CD4-positive, alpha-beta T cell treated with Interleukin-15 for 4 hours (primary cell): ENCODE data around the gene PRF1.

Experiments used
- DNase-seq: peaks from one replicate; pipeline ENCODE4 v3.0.0-alpha.2; 2020; ENCODE audit warnings: low spot score

PRF1 gene

GRCh38 chr10:70576803-70577517 lies 25.6 kb downstream of the PRF1 start:
- DNase-seq = no peak

GRCh38 chr10:70575874-70576802 lies 26.4 kb downstream of the PRF1 start:
- peak; percentile 36 for DNase-seq

DNA sequence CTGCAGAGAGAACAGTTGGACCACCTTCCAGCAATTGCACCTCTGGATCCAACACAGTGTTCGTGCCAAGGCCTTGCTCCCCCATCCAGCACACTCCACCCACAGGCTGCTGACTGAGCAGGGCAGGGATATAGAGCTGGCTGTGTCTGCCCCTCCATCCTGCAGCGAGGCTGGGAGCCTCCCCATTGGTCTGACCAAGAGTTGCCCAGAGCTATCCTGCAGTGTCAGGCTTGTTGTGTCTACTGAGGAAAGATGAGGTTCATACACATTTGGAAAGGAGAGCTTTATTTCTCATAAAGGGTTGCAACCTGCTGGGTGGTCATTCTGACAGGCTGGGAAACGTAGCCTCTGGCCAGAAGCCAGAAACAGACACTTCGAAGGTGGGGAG lies 27.1 kb downstream of the PRF1 start:
- DNase-seq = no peak

DNA sequence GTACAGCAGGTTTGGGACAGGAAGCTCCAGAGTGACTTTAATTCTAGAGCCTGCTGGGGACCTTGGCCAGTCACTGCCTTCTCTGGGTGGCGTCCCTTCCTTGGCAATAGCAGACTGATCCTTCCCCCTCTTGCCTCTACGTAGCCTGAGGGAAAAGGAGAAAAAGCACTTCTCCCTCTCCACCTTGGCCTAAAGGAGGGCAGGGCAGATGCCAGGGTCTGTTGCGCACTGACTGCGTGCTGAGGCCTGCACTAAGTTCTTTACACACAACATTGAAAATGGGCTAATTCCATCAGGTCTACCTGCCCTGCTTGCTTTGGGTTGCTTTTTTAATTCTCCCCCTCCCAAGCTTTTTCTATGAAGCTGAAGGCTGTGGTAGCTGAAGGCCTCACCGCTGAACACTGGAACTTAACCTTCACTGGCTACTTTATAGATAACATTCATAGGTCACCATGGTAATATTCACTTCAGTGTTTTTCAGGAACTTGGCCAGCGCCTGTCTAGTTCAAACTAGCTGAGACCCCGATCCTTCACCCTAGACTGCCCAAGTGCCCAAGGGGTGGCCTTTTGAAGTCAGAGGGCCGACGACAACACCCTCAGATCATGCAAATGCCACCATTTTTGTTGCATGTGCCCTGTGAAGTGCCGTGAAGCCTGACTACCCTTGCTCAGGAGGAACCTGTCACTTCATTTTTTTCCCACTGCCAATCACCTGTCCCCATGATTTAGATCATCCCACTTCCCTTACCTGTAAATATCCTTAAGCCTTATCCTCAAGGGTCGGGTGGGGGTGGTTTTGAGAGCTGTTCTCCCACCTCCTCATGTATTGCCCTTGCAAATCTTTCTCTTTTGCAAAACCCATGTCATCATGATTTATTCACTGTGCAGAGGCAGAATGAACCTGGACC lies 28.7 kb downstream of the PRF1 start:
- no peak for DNase-seq

GRCh38 chr10:70571636-70572439 lies 30.7 kb downstream of the PRF1 start:
- DNase-seq = no peak

DNA sequence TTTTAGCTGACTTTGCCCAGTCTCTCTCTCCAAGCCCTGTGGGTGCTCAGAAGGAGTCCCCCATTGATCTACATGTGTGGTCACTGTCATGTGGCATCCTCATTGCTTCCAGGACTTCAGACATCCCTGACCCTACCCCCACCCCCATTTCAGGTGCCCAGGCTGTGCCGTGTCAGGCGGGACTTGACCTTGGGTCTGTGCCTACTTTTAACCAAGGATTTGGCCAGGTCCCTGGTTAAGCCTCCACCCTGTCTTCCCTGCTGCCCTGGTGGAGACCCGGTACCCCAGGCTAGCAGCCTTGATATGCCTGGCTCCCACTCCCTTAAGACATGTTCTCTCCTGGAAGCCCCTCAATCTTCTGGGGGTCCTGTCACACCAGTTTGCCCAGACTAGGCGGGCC lies 31.3 kb downstream of the PRF1 start:
- DNase-seq = no peak

DNA sequence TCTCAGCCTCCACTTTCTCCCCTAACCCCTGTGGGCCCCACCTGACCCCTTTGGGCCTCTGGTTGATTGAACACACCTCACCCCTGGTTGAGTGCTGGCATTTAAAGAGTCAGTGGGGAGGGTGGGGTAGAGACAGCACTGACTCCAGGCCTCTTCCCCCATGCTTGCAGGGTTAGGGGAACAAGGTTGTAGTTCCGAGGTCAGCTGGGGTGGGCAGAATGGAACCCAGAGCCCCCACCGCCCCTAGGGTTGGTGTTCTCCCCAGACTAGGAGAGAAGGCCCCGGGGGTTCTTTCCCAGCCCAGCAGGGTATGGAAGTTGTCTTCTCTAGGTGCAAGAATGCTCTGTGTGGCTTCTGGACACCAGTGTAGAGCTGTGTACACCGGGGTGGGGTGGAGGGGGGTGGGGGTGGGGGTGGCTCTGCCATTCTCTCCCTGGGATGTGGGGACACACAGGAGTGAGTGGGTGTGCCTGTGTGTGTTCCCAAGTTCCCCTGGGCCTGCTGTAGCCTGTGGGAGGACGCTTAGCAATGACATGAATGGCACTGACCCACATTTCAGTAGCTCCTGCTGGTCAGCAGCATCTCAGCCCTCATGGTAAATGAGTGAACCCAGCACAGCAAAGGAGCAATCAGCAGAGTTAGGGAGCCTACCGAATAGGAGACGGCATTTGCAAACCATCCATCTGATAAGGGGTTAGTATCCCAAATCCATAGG lies 33.6 kb downstream of the PRF1 start:
- DNase-seq = no peak

GRCh38 chr10:70568113-70568512 lies 34.4 kb downstream of the PRF1 start:
- no peak for DNase-seq

DNA sequence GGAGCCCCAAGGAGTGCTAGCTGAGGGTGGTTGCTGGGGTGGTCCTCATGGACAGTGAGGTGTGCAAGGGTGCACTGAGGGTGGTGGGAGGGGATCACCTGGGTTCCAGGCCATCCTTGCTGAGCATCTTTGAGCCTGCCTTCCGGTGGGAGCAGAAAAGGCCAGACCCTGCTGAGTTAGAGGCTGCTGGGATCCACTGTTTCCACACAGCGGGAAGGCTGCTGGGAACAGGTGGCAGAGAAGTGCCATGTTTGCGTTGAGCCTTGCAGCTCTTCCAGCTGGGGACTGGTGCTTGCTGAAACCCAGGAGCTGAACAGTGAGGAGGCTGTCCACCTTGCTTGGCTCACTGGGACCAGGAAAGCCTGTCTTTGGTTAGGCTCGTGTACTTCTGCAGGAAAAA lies 34.9 kb downstream of the PRF1 start:
- DNase-seq = no peak

- no peak for DNase-seq
Observed at GRCh38 chr10:70566515-70567290, 35.8 kb downstream of the PRF1 start.

DNA sequence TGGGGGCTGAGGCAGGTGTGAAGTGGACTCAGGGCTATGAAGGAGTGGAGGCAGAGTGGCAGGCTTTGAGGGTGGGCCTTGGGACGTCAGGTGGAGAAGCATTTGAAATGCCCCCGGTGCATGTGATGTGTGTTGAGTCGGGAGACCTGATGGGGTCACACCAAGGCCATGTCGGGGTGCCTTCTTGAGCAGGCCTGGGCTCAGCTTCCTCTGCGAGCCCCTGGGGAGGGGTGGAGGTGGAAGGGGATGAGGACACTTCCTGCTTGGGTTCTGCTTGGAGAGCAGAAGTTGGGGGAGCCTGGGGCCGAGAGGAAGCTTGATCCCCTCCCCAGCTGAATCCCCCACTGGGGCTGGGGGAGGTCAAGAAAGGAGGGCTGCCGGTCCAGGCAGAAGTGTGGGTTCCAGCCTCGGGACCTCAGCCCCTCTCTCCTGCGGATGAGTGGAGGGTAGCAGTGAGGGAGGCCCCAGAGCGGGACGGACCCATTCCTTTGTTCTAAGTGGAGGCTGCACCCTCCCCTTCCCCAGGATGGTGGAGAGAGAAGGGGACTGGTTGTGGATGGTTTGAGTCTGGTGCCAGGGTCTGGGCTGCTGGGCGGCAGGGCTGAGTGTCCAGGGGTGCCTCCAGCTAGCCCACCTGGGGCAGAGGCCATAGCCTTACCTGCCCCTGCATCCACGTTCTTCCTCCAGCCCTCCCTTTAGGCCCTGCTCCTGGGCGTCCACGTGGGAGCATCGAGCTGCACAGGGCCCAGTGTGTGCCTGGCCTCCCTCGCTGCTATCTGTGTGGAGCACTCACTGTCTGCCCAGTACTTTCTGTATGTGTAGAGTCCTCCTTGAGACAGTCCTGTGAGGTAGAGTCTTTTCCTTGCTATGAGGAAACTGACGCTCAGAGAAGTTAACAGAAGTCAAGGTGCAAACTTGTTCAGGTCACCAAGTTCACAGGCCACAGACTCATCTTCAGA lies 36.7 kb downstream of the PRF1 start:
- DNase-seq = no peak

DNA sequence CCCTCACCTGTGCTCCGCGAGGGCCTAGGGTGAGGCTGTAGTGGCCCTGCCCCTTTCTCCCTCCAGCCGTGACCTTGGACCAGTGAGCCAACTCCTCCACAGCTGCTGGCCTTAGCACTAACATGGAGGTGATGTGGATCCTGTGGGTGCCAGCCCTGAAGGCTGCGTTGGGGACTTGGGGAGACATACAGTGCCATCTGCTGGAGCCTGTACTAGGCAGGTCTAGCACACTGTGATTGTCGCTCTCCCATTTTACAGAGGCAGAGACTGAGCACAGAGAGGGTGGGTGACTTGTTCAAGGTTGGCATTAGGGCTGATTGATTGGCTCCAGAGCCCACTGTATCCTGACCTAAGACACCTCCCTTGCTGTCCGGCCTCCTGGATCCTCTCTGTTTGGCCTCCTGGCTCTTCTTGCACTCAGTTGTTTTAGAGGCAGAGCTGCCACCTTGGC lies 37.6 kb downstream of the PRF1 start:
- DNase-seq = no peak

- DNase-seq = no peak
Observed at GRCh38 chr10:70564113-70564725, 38.3 kb downstream of the PRF1 start.

DNA sequence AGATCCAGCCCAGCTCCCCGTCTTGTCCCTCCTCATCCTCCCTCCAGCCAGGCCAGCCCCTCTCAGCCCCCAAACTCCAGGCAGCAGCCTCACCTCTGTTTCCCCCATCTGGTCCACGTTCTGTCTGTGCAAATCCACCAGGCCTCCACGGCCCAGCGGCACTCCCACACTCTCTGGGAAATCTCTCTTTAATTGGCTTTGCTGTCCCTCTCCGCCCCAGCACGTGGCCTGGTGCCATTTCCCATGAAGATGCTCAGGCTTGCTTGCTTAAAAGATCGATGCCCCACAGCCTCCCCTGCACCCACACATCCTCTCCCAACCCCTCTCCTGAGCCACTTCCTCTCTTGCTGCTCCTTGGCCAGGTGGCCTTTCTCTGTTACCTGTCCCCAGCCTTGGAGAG lies 39.3 kb downstream of the PRF1 start:
- no peak for DNase-seq

GRCh38 chr10:70562036-70562755 lies 40.3 kb downstream of the PRF1 start:
- no peak for DNase-seq

- no peak for DNase-seq
Observed at GRCh38 chr10:70561558-70561957, 41.0 kb downstream of the PRF1 start.

- DNase-seq = no peak
Observed at GRCh38 chr10:70561070-70561469, 41.5 kb downstream of the PRF1 start.

DNA sequence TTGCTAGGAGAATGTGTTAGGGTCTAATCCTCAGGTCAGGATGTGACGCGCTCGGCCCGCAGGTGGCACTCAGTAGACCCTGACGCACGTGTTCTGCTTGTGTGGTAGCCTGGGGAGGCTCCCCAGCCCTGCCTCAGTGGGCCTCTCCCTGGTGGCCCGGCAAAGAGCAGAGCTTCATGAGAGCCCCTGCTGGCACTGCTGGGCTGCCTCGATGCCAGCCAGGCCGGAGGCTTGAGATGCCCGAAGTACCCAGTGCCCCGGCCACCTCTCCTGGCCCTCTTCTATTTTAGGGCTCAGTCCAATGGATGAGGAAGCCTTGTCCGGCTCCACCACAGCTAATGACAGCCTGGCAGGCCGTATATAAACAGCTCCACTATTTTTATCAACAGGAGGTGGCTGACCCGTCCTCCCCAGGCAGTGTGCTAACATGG lies 42.0 kb downstream of the PRF1 start:
- DNase-seq = no peak
